HG03025 (cell line): Measurements from ENCODE around the gene CDH9.

Experiments used
- ATAC-seq: cut with Tn5 transposase; IDR thresholded peaks from one replicate; pipeline ENCODE4 v1.9.1; 2021; ENCODE audit warnings: mild to moderate bottlenecking, moderate library complexity; ENCODE audit not compliant: unreplicated experiment, low FRiP score

The CDH9 gene

GRCh38 chr5:26833596-26833995 is 204.8 kb downstream of the CDH9 start:
- ATAC-seq, result no peak
